Measurements from ENCODE around the gene SYT2. TPM values are rescaled to one million over a fixed set of nuclear protein-coding genes. Genes with fewer than 3 reads are reported as not detected.

SYT2 gene
- total RNA-seq, 1 donor from 2014 or later: 0.26 TPM

DNA sequence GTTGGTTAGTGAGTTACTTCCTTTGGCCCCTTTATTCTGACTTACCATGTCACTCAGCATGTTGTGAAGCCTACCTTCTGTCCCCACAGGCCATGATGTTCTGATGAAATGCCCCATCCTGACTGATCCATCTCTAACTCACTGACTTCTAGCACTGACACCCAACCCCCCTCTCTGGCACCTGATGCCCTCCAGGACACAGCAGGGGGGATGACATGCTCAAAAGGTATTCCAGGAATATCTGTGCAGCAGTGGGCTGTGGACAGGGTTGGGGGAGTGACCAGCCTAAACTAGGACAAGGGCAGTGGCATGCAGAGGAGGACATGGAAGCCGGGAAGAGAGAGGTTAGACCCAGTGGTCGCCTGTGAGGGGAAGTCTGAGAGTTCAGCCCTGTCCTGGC, 25.5 kb downstream of the SYT2 start:
- Histone ChIP-seq H3K4me3 (no peak overlapping the region), H3F3A (ENCODE audit: low read depth) (no peaks in the 10 kb centered on the region), H3K36me3 (no peaks in the 10 kb centered on the region), H3K9ac (no peak overlapping the region), H3K9me3 (ENCODE audit: low read depth) (no peaks in the 10 kb centered on the region), H3K27ac (no peak overlapping the region), H3K27me3 (no peaks in the 10 kb centered on the region), H4K20me1 (ENCODE audit: low read depth) (peaks cover 12% of the 10 kb centered on the region), H3K4me2 (no peak overlapping the region), H2AFZ (replicated peaks) (no peak overlapping the region), H3K79me2 (ENCODE audit: low read depth) (no peaks in the 10 kb centered on the region), H3K4me1 (peaks cover 12% of the 10 kb centered on the region)
- Mint-ChIP-seq H3K36me3 (no peaks in the 10 kb centered on the region), H3K9me3 (no peaks in the 10 kb centered on the region), H3K4me1 (peaks cover 9% of the 10 kb centered on the region), H3K27ac (no peak overlapping the region), H3K27me3 (ENCODE audit: insufficient read depth, low read depth) (peaks cover 8% of the 10 kb centered on the region), H3K4me3 (no peak overlapping the region)
- TF ChIP-seq EZH2 (IDR thresholded peaks at IDR 0.05): no peak
- TF ChIP-seq, protein P1, sequence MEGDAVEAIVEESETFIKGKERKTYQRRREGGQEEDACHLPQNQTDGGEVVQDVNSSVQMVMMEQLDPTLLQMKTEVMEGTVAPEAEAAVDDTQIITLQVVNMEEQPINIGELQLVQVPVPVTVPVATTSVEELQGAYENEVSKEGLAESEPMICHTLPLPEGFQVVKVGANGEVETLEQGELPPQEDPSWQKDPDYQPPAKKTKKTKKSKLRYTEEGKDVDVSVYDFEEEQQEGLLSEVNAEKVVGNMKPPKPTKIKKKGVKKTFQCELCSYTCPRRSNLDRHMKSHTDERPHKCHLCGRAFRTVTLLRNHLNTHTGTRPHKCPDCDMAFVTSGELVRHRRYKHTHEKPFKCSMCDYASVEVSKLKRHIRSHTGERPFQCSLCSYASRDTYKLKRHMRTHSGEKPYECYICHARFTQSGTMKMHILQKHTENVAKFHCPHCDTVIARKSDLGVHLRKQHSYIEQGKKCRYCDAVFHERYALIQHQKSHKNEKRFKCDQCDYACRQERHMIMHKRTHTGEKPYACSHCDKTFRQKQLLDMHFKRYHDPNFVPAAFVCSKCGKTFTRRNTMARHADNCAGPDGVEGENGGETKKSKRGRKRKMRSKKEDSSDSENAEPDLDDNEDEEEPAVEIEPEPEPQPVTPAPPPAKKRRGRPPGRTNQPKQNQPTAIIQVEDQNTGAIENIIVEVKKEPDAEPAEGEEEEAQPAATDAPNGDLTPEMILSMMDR (IDR thresholded peaks at IDR 0.05): no peak
- no peak for TF ChIP-seq EZH2phosphoT487 (IDR thresholded peaks at IDR 0.05)
- no peak for DNase-seq (ENCODE audit: low spot score)

GRCh38 chr1:202683029-202683428, 27.2 kb downstream of the SYT2 start:
- H3K4me1 Mint-ChIP-seq: peaks cover 4% of the 10 kb centered on the region

GRCh38 chr1:202682477-202682876, 27.8 kb downstream of the SYT2 start:
- H3F3A ChIP-seq (ENCODE audit: low read depth): no peaks in the 10 kb centered on the region
- no peaks in the 10 kb centered on the region for H3K36me3 Mint-ChIP-seq
- H3K36me3 ChIP-seq: no peaks in the 10 kb centered on the region
- H3K4me1 Mint-ChIP-seq: peaks cover 2% of the 10 kb centered on the region
- H3K9me3 Mint-ChIP-seq: no peaks in the 10 kb centered on the region
- H3K27ac ChIP-seq: no peak overlapping the region
- H3K4me3 Mint-ChIP-seq: no peak overlapping the region
- H3K9ac ChIP-seq: no peak overlapping the region
- peaks cover 12% of the 10 kb centered on the region for H3K4me1 ChIP-seq
- H3K79me2 ChIP-seq (ENCODE audit: low read depth): no peaks in the 10 kb centered on the region
- H2AFZ ChIP-seq (replicated peaks): no peak overlapping the region
- H3K27ac Mint-ChIP-seq: no peak overlapping the region
- peaks cover 12% of the 10 kb centered on the region for H4K20me1 ChIP-seq (ENCODE audit: low read depth)
- TF ChIP-seq, protein P1 (IDR thresholded peaks at IDR 0.05): no peak
- TF ChIP-seq EZH2phosphoT487 (IDR thresholded peaks at IDR 0.05) (no peak), EZH2 (IDR thresholded peaks at IDR 0.05) (no peak)
- DNase-seq (ENCODE audit: low spot score): no peak
- H3K27me3 Mint-ChIP-seq (ENCODE audit: insufficient read depth, low read depth): peaks cover 5% of the 10 kb centered on the region
- no peaks in the 10 kb centered on the region for H3K9me3 ChIP-seq (ENCODE audit: low read depth)
- no peak overlapping the region for H3K4me3 ChIP-seq
- H3K27me3 ChIP-seq: no peaks in the 10 kb centered on the region
- no peak overlapping the region for H3K4me2 ChIP-seq

More at GRCh38 chr1:202683029-202683428, 27.2 kb downstream of the SYT2 start:
- no peak overlapping the region for H3K9ac ChIP-seq
- no peaks in the 10 kb centered on the region for H3K36me3 Mint-ChIP-seq
- no peaks in the 10 kb centered on the region for H3K27me3 ChIP-seq
- H3K27ac ChIP-seq: no peak overlapping the region
- peaks cover 12% of the 10 kb centered on the region for H3K4me1 ChIP-seq
- no peak overlapping the region for H3K4me3 ChIP-seq
- DNase-seq (ENCODE audit: low spot score): no peak
- peaks cover 5% of the 10 kb centered on the region for H3K27me3 Mint-ChIP-seq (ENCODE audit: insufficient read depth, low read depth)
- peaks cover 12% of the 10 kb centered on the region for H4K20me1 ChIP-seq (ENCODE audit: low read depth)
- no peak overlapping the region for H3K27ac Mint-ChIP-seq
- no peaks in the 10 kb centered on the region for H3K9me3 ChIP-seq (ENCODE audit: low read depth)
- no peaks in the 10 kb centered on the region for H3K79me2 ChIP-seq (ENCODE audit: low read depth)
- TF ChIP-seq EZH2 (IDR thresholded peaks at IDR 0.05) (no peak), EZH2phosphoT487 (IDR thresholded peaks at IDR 0.05) (no peak)
- TF ChIP-seq, protein P1 (IDR thresholded peaks at IDR 0.05): no peak
- H3K4me2 ChIP-seq: no peak overlapping the region
- H2AFZ ChIP-seq (replicated peaks): no peak overlapping the region
- no peaks in the 10 kb centered on the region for H3F3A ChIP-seq (ENCODE audit: low read depth)
- no peaks in the 10 kb centered on the region for H3K36me3 ChIP-seq
- no peak overlapping the region for H3K4me3 Mint-ChIP-seq
- no peaks in the 10 kb centered on the region for H3K9me3 Mint-ChIP-seq
